K562 (cell line): Measurements from ENCODE around the gene HCRT. TPM values are rescaled to one million over a fixed set of nuclear protein-coding genes. Genes with fewer than 3 reads are reported as not detected.

ENCODE experiments used
- ATAC-seq: fragments of 200-7000 bp; cut with Tn5 transposase; 3 replicates; pipeline ENCODE4 v1.9.1; 2020; ENCODE audit warnings: moderate library complexity
- BruUV-seq: library from RNA; stranded (reverse); fragments of 400-500 nt; replicated peaks from 2 replicates; lab custom pipeline; 2021; lab: Mats Ljungman, UMichigan
- CTCF ChIA-PET: fragments of 300-600 bp; formaldehyde crosslinking; extraction: SDS; loops from one replicate; lab custom pipeline; 2021; ENCODE audit warnings: low intra/inter-chr PET ratio; lab: Yijun Ruan, JAX
- POLR2A ChIA-PET: fragments of 300-600, 350-650 bp; sonication (Branson Sonifier 250); formaldehyde crosslinking; extraction: SDS; loops from one replicate; lab custom pipeline; 2021; ENCODE audit warnings: antibody characterized with exemption, inconsistent platforms; lab: Yijun Ruan, JAX
- DNase-seq, 4 experiments: peaks; one replicate each; pipeline versions ENCODE4 v3.0.0 to v3.0.0-alpha.2; 2011 to 2018; ENCODE audit warnings: low spot score in 3 of 4, mixed read lengths in 3 of 4; ENCODE audit errors: extremely low read depth in 1 of 4
- FAIRE-seq: peaks from 2 replicates; lab custom pipeline; 2011; peaks lifted over from hg19 to GRCh38; lab: Jason Lieb, UNC
- H2AFZ ChIP-seq: 2 replicates; pipeline ENCODE4 v1.6.0; 2011; ENCODE audit warnings: low read depth, low read length, control low read depth, inconsistent platforms
- H3K27ac ChIP-seq: fragments of 200-600 bp; 3 replicates; pipeline ENCODE4 v1.8.0; 2011; ENCODE audit warnings: low read depth, mild to moderate bottlenecking, control low read depth, inconsistent platforms, low read length, moderate library complexity, mixed read lengths; ENCODE audit errors: extremely low read depth
- H3K27me3 ChIP-seq, 2 experiments: fragments of 300-600 bp in 1 of 2; 2 replicates in 1 of 2; 3 replicates in 1 of 2; pipeline versions ENCODE4 v1.6.0 to v1.8.0; 2011; ENCODE audit warnings: inconsistent platforms in 2 of 2, low read length in 2 of 2, mild to moderate bottlenecking in 1 of 2, mixed read lengths in 1 of 2, moderate library complexity in 1 of 2; ENCODE audit not compliant: control insufficient read depth in 2 of 2, insufficient read depth in 2 of 2
- H3K36me3 ChIP-seq: fragments of 300-600 bp; 3 replicates; pipeline ENCODE4 v1.8.0; 2011; ENCODE audit warnings: mild to moderate bottlenecking, low read length, inconsistent platforms; ENCODE audit not compliant: control insufficient read depth, insufficient read depth
- H3K4me1 ChIP-seq, 2 experiments: fragments of 200-600 bp in 1 of 2; replicated peaks in 1 of 2; 2 replicates in 1 of 2; 3 replicates in 1 of 2; pipeline versions ENCODE4 v1.5.1 to v1.8.0; 2011; ENCODE audit warnings: inconsistent platforms in 2 of 2, low read length in 2 of 2, mild to moderate bottlenecking in 1 of 2, mixed read lengths in 1 of 2, moderate library complexity in 1 of 2; ENCODE audit not compliant: control insufficient read depth in 2 of 2, insufficient read depth in 2 of 2
- H3K4me2 ChIP-seq: 2 replicates; pipeline ENCODE4 v1.6.1; 2011; ENCODE audit warnings: low read length, control low read depth, inconsistent platforms, mixed read lengths; ENCODE audit not compliant: insufficient read depth
- H3K4me3 ChIP-seq: fragments of 200-600 bp; sonication (generic), shearing (Covaris generic); 2 replicates; pipeline ENCODE4 v1.5.1; 2016; ENCODE audit warnings: control low read depth, inconsistent platforms
- H3K79me2 ChIP-seq: fragments of 200-600 bp; 3 replicates; pipeline ENCODE4 v1.8.0; 2011; ENCODE audit warnings: low read length, inconsistent platforms; ENCODE audit not compliant: control insufficient read depth, insufficient read depth
- H3K9ac ChIP-seq, 2 experiments: 2 replicates each; pipeline versions ENCODE4 v1.6.0 to v1.6.1; 2011; ENCODE audit warnings: low read depth in 2 of 2, low read length in 2 of 2, control low read depth in 1 of 2, inconsistent platforms in 1 of 2, mild to moderate bottlenecking in 1 of 2, mixed read lengths in 1 of 2; ENCODE audit not compliant: insufficient read depth in 1 of 2
- H3K9me1 ChIP-seq: one replicate; pipeline ENCODE4 v1.6.0; 2011; ENCODE audit warnings: inconsistent platforms, mild to moderate bottlenecking, low read length, moderate library complexity; ENCODE audit not compliant: control insufficient read depth, insufficient read depth
- H3K9me3 ChIP-seq: replicated peaks from 2 replicates; pipeline ENCODE4 v1.5.1; 2011; ENCODE audit warnings: low read depth, low read length, inconsistent platforms; ENCODE audit not compliant: control insufficient read depth, insufficient read depth
- H4K20me1 ChIP-seq: replicated peaks from 2 replicates; pipeline ENCODE4 v1.6.1; 2011; ENCODE audit warnings: low read length, inconsistent platforms, mixed read lengths; ENCODE audit not compliant: control insufficient read depth, insufficient read depth
- ATF3 ChIP-seq, 2 experiments: fragments of 450-650 bp in 1 of 2; sonication (generic) in 1 of 2; formaldehyde crosslinking in 1 of 2; IDR thresholded peaks in 1 of 2; conservative IDR thresholded peaks in 1 of 2; 2 replicates each; pipeline versions ENCODE4 v1.6.1 to v1.8.1; 2016 to 2023; ENCODE audit warnings: mild to moderate bottlenecking in 2 of 2, moderate library complexity in 2 of 2, inconsistent platforms in 1 of 2, missing genetic modification reagents in 1 of 2
- C11orf30 ChIP-seq: fragments of 450-650 bp; IDR thresholded peaks from 2 replicates; pipeline ENCODE4 v1.6.1; 2016; ENCODE audit warnings: low read depth, mild to moderate bottlenecking
- POLR2G ChIP-seq: fragments of 200-400 bp; formaldehyde crosslinking; IDR thresholded peaks from 2 replicates; pipeline ENCODE4 v1.6.1; 2017; ENCODE audit warnings: low read depth, mild to moderate bottlenecking, antibody characterized with exemption, low read length, moderate library complexity
- RBBP5 ChIP-seq: fragments of 200-600 bp; sonication (generic); IDR thresholded peaks from 2 replicates; pipeline ENCODE4 v1.6.1; 2012; ENCODE audit warnings: borderline replicate concordance, mild to moderate bottlenecking, low read length, control low read depth, inconsistent platforms; ENCODE audit not compliant: insufficient read depth, poor library complexity, severe bottlenecking
- SREBF2 ChIP-seq: sonication (generic); formaldehyde crosslinking; IDR thresholded peaks from 2 replicates; pipeline ENCODE4 v1.4.0; 2020; ENCODE audit warnings: mild to moderate bottlenecking, missing genetic modification reagents
- TFE3 ChIP-seq: fragments of 450-650 bp; formaldehyde crosslinking; IDR thresholded peaks from 2 replicates; pipeline ENCODE4 v1.4.0; 2020; ENCODE audit warnings: mild to moderate bottlenecking, mixed read lengths
- ZNF41 ChIP-seq: fragments of 250-450 bp; sonication (Bioruptor Pico); conservative IDR thresholded peaks from 2 replicates; pipeline ENCODE4 v1.4.0; 2020; ENCODE audit warnings: mild to moderate bottlenecking
- WGBS: fragments of 100-300 bp; shearing (Covaris generic); methylation state at CpG from one replicate; pipeline ENCODE4 v1.1.6; 2016; ENCODE audit warnings: low coverage, mixed read lengths; ENCODE audit not compliant: insufficient coverage; ENCODE audit errors: missing lambda C conversion rate; 5-methylcytosine and 5-hydroxymethylcytosine counted together
- in situ Hi-C: fragments of 300-500 bp; cut with MboI; formaldehyde crosslinking; loops from 4 replicates; pipeline ENCODE4 v1.15.0; 2018; ENCODE audit warnings: inconsistent platforms, mixed read lengths
- intact Hi-C: fragments of 100-400 bp; cut with micrococcal nuclease; formaldehyde crosslinking; loops from 2 replicates; pipeline ENCODE4 v1.14.2; 2022
- polyA plus RNA-seq, 8 experiments: library from polyadenylated mRNA; depleted of rRNA in 4 of 8; stranded (reverse) in 5 of 8; unstranded in 3 of 8; fragments of >200 nt; fragmentation: Nextera tagmentation in 2 of 8; fragmentation: Illumina TruSeq in 1 of 8; extraction: Ambion mirVana in 2 of 8; extraction: Trizol in 1 of 8; gene quantifications; 2 replicates each; pipeline versions ENCODE4 v1.2.1 to v1.2.3, GENCODE V29; 2011 to 2014; ENCODE audit warnings: inconsistent platforms in 1 of 8, missing spikeins in 1 of 8
- total RNA-seq, 7 experiments: library from RNA; depleted of rRNA in 6 of 7; stranded (reverse); fragments of >200 nt in 6 of 7; fragmentation: Illumina TruSeq in 2 of 7; extraction: Trizol in 2 of 7; gene quantifications; 2 replicates each; pipeline versions ENCODE4 v1.2.1 to v1.2.3, GENCODE V29; 2011 to 2021; ENCODE audit warnings: low replicate concordance in 1 of 7

Gene HCRT
- total and polyA plus RNA-seq, 9 of the 15 experiments (the other 6 are each of a cell fraction or from before 2014, with no cell fraction given) = not detected

- Histone ChIP-seq H3K9me1 (no peaks in the 10 kb centered on the region), H3K79me2 (peaks cover 11% of the 10 kb centered on the region; the same call in 2 of the 3 replicates), H3K9me3 (no peaks in the 10 kb centered on the region), H3K4me3 (no peak overlapping the region), H3K36me3 (peaks cover 2% of the 10 kb centered on the region; the same call in 1 of the 3 replicates), H3K4me1 (peaks cover 6 to 29% of the 10 kb centered on the region in 2 experiments; a peak in 3 of 5 replicates), H3K27ac (no peak overlapping the region), H3K27me3 (no peaks in the 10 kb centered on the region), H4K20me1 (no peaks in the 10 kb centered on the region), H3K4me2 (no peak overlapping the region), H3K9ac (peak overlapping the region in 1 of 2 experiments; percentile 57; a peak in 2 of 4 replicates), H2AFZ (no peak overlapping the region)
- WGBS = 90% methylated on average over 22 of the region's 23 CpGs
- TF ChIP-seq TFE3 = peak; percentile 28; the same call in 1 of the 2 replicates
- no peak for TF ChIP-seq C11orf30
- TF ChIP-seq RBBP5 = no peak
- peak; percentile 27; the same call in 1 of the 2 replicates for TF ChIP-seq POLR2G
- TF ChIP-seq ATF3 (IDR thresholded peaks at IDR 0.05) = no peak
- TF ChIP-seq ATF3 (CRISPR knock-in tag; conservative IDR thresholded peaks at IDR 0.05) = no peak
- TF ChIP-seq SREBF2 (CRISPR knock-in tag) = no peak
- TF ChIP-seq ZNF41 (CRISPR knock-in tag) = no peak
- POLR2A ChIA-PET = interaction anchor here (1.2 kb wide), 1 partner anchor 17 kb away, joined by 3 read pairs; no protein-coding TSS in a partner anchor
- FAIRE-seq = no peak
- no peak for ATAC-seq
- intact Hi-C loops (no loop called here), in situ Hi-C loops (no loop called here)
- DNase-seq = no peak
- no TSS peak for BruUV-seq
- CTCF ChIA-PET = no interaction called here
Observed at GRCh38 chr17:42192189-42193126, 7.2 kb upstream of the HCRT start.
